Measurements from ENCODE around the gene F12. TPM values are rescaled to one million over a fixed set of nuclear protein-coding genes. Genes with fewer than 3 reads are reported as not detected.

Gene F12
- total RNA-seq, 1 experiment from 2014 or later = 30.0 TPM

DNA sequence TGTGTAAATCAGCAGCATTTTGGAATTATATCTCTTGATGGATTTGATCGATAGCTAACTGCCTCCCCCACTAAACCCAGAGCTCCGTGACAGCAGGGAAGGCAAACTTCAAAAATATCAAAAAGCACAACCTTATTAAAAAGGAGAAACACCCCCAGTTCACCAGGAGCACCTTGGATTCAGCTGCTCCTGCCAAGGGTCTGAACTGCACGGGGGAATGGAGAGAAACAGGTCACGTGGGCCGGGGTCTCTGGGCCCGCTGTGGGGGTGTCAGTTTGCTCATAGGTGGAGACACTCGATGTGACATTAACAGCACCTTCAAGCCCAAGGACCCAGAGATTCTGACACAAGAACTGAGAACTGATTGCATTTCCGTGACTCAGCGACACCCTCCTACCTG lies 26.2 kb downstream of the F12 start:
- Histone ChIP-seq H4K20me1 (ENCODE audit: insufficient read depth) (no peaks in the 10 kb centered on the region), H3K4me1 (ENCODE audit: control insufficient read depth in 1 of 2, insufficient read depth in 2 of 2, low read length in 2 of 2) (peaks cover 4 to 21% of the 10 kb centered on the region in 2 experiments; a peak in 3 of 4 replicates), H3K27ac (ENCODE audit: low read depth, low read length) (no peak overlapping the region), H3K9me3 (ENCODE audit: control insufficient read depth in 1 of 2, insufficient read depth in 1 of 2, low read depth in 1 of 2, low read length in 2 of 2) (no peaks in the 10 kb centered on the region), H3K9me2 (ENCODE audit: insufficient read depth) (no peaks in the 10 kb centered on the region), H3K4me2 (ENCODE audit: low read length) (no peak overlapping the region), H3K27me3 (ENCODE audit: insufficient read depth, low read length) (no peaks in the 10 kb centered on the region), H3K9ac (ENCODE audit: low read length) (no peak overlapping the region), H3K36me3 (ENCODE audit: control insufficient read depth in 1 of 2, insufficient read depth in 2 of 2, low read length in 2 of 2) (no peaks in the 10 kb centered on the region), H3K4me3 (replicated peaks in 1 of 2; ENCODE audit: low read depth in 1 of 2, low read length in 2 of 2) (no peak overlapping the region), H2AFZ (ENCODE audit: low read depth, low read length, poor library complexity, severe bottlenecking) (no peak overlapping the region), H3K79me2 (ENCODE audit: insufficient read depth, low read length) (no peaks in the 10 kb centered on the region)
- ATAC-seq (no peak), DNase-seq (ENCODE audit: low read depth, low spot score) (no peak)
- ChIA-PET CTCF (interaction anchor here (0.8 to 1.5 kb wide), 4 partner anchors 12 to 73 kb away, joined by 3 to 14 read pairs (median 6); no protein-coding TSS in a partner anchor), RAD21 (ENCODE audit: low non-redundant PET in 1 of 2, low total read pairs in 2 of 2, uncharacterized antibody in 2 of 2, unreplicated experiment in 2 of 2) (interaction anchor here in 1 of 2 experiments (0.6 kb wide), 1 partner anchor 113 kb away, joined by 5 read pairs; no protein-coding TSS in a partner anchor), POLR2A (no interaction called here)
- TF ChIP-seq CEBPB (IDR thresholded peaks at IDR 0.05; ENCODE audit: low read depth) (no peak), ELF1 (IDR thresholded peaks at IDR 0.05; ENCODE audit: borderline replicate concordance, low read depth) (no peak), FOSL1 (IDR thresholded peaks at IDR 0.05; ENCODE audit: low read depth) (no peak), SRF (IDR thresholded peaks at IDR 0.05; ENCODE audit: low read depth) (no peak), POLR2AphosphoS5 (IDR thresholded peaks at IDR 0.05; ENCODE audit: low read depth, low read length) (no peak), EGR1 (IDR thresholded peaks at IDR 0.05; ENCODE audit: low read depth) (no peak), ZNF274 (IDR thresholded peaks at IDR 0.05; ENCODE audit: low read depth, low read length) (no peak), ZFX (IDR thresholded peaks at IDR 0.05) (no peak), RAD21 (IDR thresholded peaks at IDR 0.05; ENCODE audit: low read depth) (no peak), EZH2phosphoT487 (IDR thresholded peaks at IDR 0.05; ENCODE audit: borderline replicate concordance) (no peak), TCF7L2 (IDR thresholded peaks at IDR 0.05; ENCODE audit: borderline replicate concordance, extremely low read depth, insufficient read depth, insufficient read length) (no peak)
- TF ChIP-seq, protein P1, sequence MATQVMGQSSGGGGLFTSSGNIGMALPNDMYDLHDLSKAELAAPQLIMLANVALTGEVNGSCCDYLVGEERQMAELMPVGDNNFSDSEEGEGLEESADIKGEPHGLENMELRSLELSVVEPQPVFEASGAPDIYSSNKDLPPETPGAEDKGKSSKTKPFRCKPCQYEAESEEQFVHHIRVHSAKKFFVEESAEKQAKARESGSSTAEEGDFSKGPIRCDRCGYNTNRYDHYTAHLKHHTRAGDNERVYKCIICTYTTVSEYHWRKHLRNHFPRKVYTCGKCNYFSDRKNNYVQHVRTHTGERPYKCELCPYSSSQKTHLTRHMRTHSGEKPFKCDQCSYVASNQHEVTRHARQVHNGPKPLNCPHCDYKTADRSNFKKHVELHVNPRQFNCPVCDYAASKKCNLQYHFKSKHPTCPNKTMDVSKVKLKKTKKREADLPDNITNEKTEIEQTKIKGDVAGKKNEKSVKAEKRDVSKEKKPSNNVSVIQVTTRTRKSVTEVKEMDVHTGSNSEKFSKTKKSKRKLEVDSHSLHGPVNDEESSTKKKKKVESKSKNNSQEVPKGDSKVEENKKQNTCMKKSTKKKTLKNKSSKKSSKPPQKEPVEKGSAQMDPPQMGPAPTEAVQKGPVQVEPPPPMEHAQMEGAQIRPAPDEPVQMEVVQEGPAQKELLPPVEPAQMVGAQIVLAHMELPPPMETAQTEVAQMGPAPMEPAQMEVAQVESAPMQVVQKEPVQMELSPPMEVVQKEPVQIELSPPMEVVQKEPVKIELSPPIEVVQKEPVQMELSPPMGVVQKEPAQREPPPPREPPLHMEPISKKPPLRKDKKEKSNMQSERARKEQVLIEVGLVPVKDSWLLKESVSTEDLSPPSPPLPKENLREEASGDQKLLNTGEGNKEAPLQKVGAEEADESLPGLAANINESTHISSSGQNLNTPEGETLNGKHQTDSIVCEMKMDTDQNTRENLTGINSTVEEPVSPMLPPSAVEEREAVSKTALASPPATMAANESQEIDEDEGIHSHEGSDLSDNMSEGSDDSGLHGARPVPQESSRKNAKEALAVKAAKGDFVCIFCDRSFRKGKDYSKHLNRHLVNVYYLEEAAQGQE (IDR thresholded peaks at IDR 0.05; ENCODE audit: low read depth) = no peak
- TF ChIP-seq, protein P2, sequence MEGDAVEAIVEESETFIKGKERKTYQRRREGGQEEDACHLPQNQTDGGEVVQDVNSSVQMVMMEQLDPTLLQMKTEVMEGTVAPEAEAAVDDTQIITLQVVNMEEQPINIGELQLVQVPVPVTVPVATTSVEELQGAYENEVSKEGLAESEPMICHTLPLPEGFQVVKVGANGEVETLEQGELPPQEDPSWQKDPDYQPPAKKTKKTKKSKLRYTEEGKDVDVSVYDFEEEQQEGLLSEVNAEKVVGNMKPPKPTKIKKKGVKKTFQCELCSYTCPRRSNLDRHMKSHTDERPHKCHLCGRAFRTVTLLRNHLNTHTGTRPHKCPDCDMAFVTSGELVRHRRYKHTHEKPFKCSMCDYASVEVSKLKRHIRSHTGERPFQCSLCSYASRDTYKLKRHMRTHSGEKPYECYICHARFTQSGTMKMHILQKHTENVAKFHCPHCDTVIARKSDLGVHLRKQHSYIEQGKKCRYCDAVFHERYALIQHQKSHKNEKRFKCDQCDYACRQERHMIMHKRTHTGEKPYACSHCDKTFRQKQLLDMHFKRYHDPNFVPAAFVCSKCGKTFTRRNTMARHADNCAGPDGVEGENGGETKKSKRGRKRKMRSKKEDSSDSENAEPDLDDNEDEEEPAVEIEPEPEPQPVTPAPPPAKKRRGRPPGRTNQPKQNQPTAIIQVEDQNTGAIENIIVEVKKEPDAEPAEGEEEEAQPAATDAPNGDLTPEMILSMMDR (IDR thresholded peaks at IDR 0.05 in 2 of 3, conservative IDR thresholded peaks at IDR 0.05 in 1 of 3; ENCODE audit: borderline replicate concordance in 1 of 3, insufficient read depth in 1 of 3, low read depth in 2 of 3, low read length in 2 of 3) = no peak
- intact Hi-C loops (cut with micrococcal nuclease) = no loop called here
- BruUV-seq (replicated peaks) = no TSS peak
